ENCODE measurements around the gene TSHZ2.

DNA sequence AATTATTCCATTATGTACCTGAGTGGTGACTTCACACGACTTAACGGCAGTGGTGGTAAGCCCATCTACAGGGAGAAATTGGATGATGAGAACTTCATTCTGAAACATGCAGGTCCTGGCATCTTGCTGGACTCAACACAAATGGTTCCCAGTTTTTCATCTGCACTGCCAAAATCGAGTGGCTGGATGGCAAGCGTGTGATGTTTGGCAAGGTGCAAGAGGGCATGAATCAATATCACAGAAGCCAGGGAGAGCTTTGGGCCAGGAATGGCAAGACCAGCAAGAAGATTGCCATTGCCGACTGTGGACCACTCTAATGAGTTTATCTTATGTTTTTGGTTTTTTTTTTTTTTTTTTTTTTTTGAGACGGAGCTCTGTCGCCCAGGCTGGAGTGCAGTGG is 449.2 kb downstream of the TSHZ2 start:
- no peak for TF ChIP-seq ZFX (IDR thresholded peaks at IDR 0.05; ENCODE audit: borderline replicate concordance)
- TF ChIP-seq, protein P1, sequence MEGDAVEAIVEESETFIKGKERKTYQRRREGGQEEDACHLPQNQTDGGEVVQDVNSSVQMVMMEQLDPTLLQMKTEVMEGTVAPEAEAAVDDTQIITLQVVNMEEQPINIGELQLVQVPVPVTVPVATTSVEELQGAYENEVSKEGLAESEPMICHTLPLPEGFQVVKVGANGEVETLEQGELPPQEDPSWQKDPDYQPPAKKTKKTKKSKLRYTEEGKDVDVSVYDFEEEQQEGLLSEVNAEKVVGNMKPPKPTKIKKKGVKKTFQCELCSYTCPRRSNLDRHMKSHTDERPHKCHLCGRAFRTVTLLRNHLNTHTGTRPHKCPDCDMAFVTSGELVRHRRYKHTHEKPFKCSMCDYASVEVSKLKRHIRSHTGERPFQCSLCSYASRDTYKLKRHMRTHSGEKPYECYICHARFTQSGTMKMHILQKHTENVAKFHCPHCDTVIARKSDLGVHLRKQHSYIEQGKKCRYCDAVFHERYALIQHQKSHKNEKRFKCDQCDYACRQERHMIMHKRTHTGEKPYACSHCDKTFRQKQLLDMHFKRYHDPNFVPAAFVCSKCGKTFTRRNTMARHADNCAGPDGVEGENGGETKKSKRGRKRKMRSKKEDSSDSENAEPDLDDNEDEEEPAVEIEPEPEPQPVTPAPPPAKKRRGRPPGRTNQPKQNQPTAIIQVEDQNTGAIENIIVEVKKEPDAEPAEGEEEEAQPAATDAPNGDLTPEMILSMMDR (IDR thresholded peaks at IDR 0.05): no peak
